Measurements from ENCODE around the gene COL20A1.
"Not testable (repeated sequence)": the region's sequence is repeated elsewhere in the genome, so short reads cannot be mapped to it uniquely, and the experiment has no call there.

Gene COL20A1

GRCh38 chr20:63375438-63375837 lies 82.5 kb downstream of the COL20A1 start:
- DNase-seq (ENCODE audit: low read depth in 2 of 2) = no peak

GRCh38 chr20:63376283-63377250 lies 83.6 kb downstream of the COL20A1 start:
- DNase-seq (ENCODE audit: low read depth in 2 of 2) = no peak

- DNase-seq (ENCODE audit: low read depth in 2 of 2) = no peak
These were observed 84.4 kb downstream of the COL20A1 start for GRCh38 chr20:63377256-63377941.

GRCh38 chr20:63377951-63378381 lies 85.0 kb downstream of the COL20A1 start:
- DNase-seq (ENCODE audit: low read depth in 2 of 2) = no peak

- DNase-seq (ENCODE audit: low read depth in 2 of 2) = no peak
These were observed 85.6 kb downstream of the COL20A1 start for GRCh38 chr20:63378626-63379025.

GRCh38 chr20:63379296-63379695 lies 86.3 kb downstream of the COL20A1 start:
- DNase-seq (ENCODE audit: low read depth in 2 of 2) = no peak

GRCh38 chr20:63379872-63380271 lies 86.9 kb downstream of the COL20A1 start:
- not testable (repeated sequence) for DNase-seq (ENCODE audit: low read depth in 2 of 2)

- DNase-seq (ENCODE audit: low read depth in 2 of 2) = no peak
These were observed 87.4 kb downstream of the COL20A1 start for GRCh38 chr20:63380346-63380870.

- DNase-seq (ENCODE audit: low read depth in 2 of 2) = peak in 1 of 2 experiments; percentile 18
These were observed 88.9 kb downstream of the COL20A1 start for GRCh38 chr20:63381781-63382431.

GRCh38 chr20:63382551-63383300 lies 89.7 kb downstream of the COL20A1 start:
- DNase-seq (ENCODE audit: low read depth in 2 of 2) = no peak

GRCh38 chr20:63383556-63383955 lies 90.6 kb downstream of the COL20A1 start:
- no peak for DNase-seq (ENCODE audit: low read depth in 2 of 2)

- DNase-seq (ENCODE audit: low read depth in 2 of 2) = no peak
These were observed 91.3 kb downstream of the COL20A1 start for GRCh38 chr20:63384336-63384735.
